Osteoblast (primary cell): ENCODE measurements around the gene PRR23E. TPM values are rescaled to one million over a fixed set of nuclear protein-coding genes. Genes with fewer than 3 reads are reported as not detected.

Experiments
- DNase-seq: peaks from one replicate; pipeline ENCODE4 v3.0.0; 2011; ENCODE audit warnings: low spot score, mixed read lengths; ENCODE audit not compliant: insufficient read length; ENCODE audit errors: missing footprints
- H2AFZ ChIP-seq: 2 replicates; pipeline ENCODE4 v1.6.0; 2011; ENCODE audit warnings: mild to moderate bottlenecking, low read length
- H3K27ac ChIP-seq: 2 replicates; pipeline ENCODE4 v1.5.1; 2011; ENCODE audit warnings: mild to moderate bottlenecking, low read depth, low read length, moderate library complexity
- H3K27me3 ChIP-seq: 2 replicates; pipeline ENCODE4 v1.6.0; 2012; ENCODE audit warnings: mild to moderate bottlenecking, control low read depth, inconsistent platforms, low read length, moderate library complexity; ENCODE audit not compliant: insufficient read depth
- H3K36me3 ChIP-seq: 2 replicates; pipeline ENCODE4 v1.5.1; 2011; ENCODE audit warnings: mild to moderate bottlenecking, low read length, control low read depth, moderate library complexity; ENCODE audit not compliant: insufficient read depth
- H3K4me1 ChIP-seq: 2 replicates; pipeline ENCODE4 v1.5.1; 2011; ENCODE audit warnings: mild to moderate bottlenecking, low read length, control low read depth, moderate library complexity; ENCODE audit not compliant: insufficient read depth
- H3K4me2 ChIP-seq: 2 replicates; pipeline ENCODE4 v1.6.0; 2011; ENCODE audit warnings: mild to moderate bottlenecking, low read length; ENCODE audit not compliant: insufficient read depth
- H3K4me3 ChIP-seq: fragments of 200-600 bp; sonication (generic); 3 replicates; pipeline ENCODE4 v1.5.1; 2012; ENCODE audit warnings: mild to moderate bottlenecking, low read length, inconsistent platforms; ENCODE audit not compliant: insufficient read depth
- H3K79me2 ChIP-seq: 2 replicates; pipeline ENCODE4 v1.6.0; 2012; ENCODE audit warnings: mild to moderate bottlenecking, low read length, control low read depth, inconsistent platforms; ENCODE audit not compliant: insufficient read depth
- H3K9me3 ChIP-seq: 2 replicates; pipeline ENCODE4 v1.5.1; 2011; ENCODE audit warnings: low read depth, low read length, control low read depth
- H4K20me1 ChIP-seq: 2 replicates; pipeline ENCODE4 v1.6.0; 2012; ENCODE audit warnings: mild to moderate bottlenecking, low read length, control low read depth; ENCODE audit not compliant: insufficient read depth
- CTCF ChIP-seq: IDR thresholded peaks from 2 replicates; pipeline ENCODE4 v1.5.1; 2011; ENCODE audit warnings: mild to moderate bottlenecking, low read depth, low read length, moderate library complexity; ENCODE audit errors: extremely low read depth
- total RNA-seq: library from RNA; depleted of rRNA; stranded (reverse); fragments of >200 nt; gene quantifications from 2 replicates; pipeline ENCODE4 v1.2.3, GENCODE V29; 2012

PRR23E gene
- total RNA-seq, 1 donor: not detected

GRCh38 chr3:127185962-127186674, 6.8 kb upstream of the PRR23E start:
- Histone ChIP-seq H3K4me1 (no peaks in the 10 kb centered on the region), H3K79me2 (no peaks in the 10 kb centered on the region), H3K27ac (no peak overlapping the region), H3K4me3 (no peak overlapping the region), H4K20me1 (no peaks in the 10 kb centered on the region), H2AFZ (no peak overlapping the region), H3K36me3 (no peaks in the 10 kb centered on the region), H3K27me3 (peaks cover 4% of the 10 kb centered on the region), H3K9me3 (no peaks in the 10 kb centered on the region), H3K4me2 (no peak overlapping the region)
- TF ChIP-seq CTCF: no peak
- no peak for DNase-seq

DNA sequence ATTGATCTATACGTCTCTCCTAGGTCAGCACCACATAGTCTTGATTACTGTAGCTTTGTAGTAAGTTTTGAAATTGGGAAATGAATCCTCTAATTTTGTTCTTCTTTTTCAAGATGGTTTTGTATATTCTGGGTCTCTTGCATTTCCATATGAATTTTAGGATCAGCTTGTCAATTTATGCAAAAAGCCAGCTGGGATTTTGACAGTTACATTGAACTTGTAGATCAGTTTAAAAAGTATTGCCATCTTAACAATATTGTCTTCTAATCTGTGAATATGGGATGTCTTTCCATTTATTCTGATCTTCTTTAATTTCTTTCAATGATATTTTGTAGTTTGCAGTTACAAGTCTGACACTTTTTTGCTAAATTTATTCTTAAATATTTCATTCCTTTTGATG, 5.6 kb upstream of the PRR23E start:
- H3K4me2 ChIP-seq: no peak overlapping the region
- peaks cover 4% of the 10 kb centered on the region for H3K27me3 ChIP-seq
- TF ChIP-seq CTCF: no peak
- no peaks in the 10 kb centered on the region for H4K20me1 ChIP-seq
- H3K4me3 ChIP-seq: no peak overlapping the region
- no peaks in the 10 kb centered on the region for H3K9me3 ChIP-seq
- no peak for DNase-seq
- H3K79me2 ChIP-seq: no peaks in the 10 kb centered on the region
- no peak overlapping the region for H3K27ac ChIP-seq
- no peaks in the 10 kb centered on the region for H3K4me1 ChIP-seq
- H2AFZ ChIP-seq: no peak overlapping the region
- H3K36me3 ChIP-seq: no peaks in the 10 kb centered on the region

- no peak overlapping the region for H3K4me2 ChIP-seq
- H3K36me3 ChIP-seq: no peaks in the 10 kb centered on the region
Measured at GRCh38 chr3:127193341-127193740, 410 bp downstream of the PRR23E start.

More at GRCh38 chr3:127193341-127193740, 410 bp downstream of the PRR23E start:
- DNase-seq: no peak
- no peak for TF ChIP-seq CTCF
- Histone ChIP-seq H3K27ac (no peak overlapping the region), H4K20me1 (peaks cover 2% of the 10 kb centered on the region), H3K27me3 (peaks cover 12% of the 10 kb centered on the region), H3K79me2 (no peaks in the 10 kb centered on the region), H3K4me3 (no peak overlapping the region), H3K9me3 (no peaks in the 10 kb centered on the region), H3K4me1 (no peaks in the 10 kb centered on the region), H2AFZ (no peak overlapping the region)
